Thymus (tissue), 11 donors: ENCODE measurements around the gene TMEM14A. TPM values are rescaled to one million over a fixed set of nuclear protein-coding genes. Genes with fewer than 3 reads are reported as not detected.

Source experiments
- DNase-seq, 9 donors: peaks; one replicate each; pipeline ENCODE4 v3.0.0-alpha.2; 2013; ENCODE audit warnings: low spot score in 9 of 9, low read depth in 6 of 9, missing footprints in 1 of 9
- H3K27ac ChIP-seq, 2 donors: one replicate each; pipeline ENCODE4 v1.5.1; 2013; ENCODE audit warnings: control low read depth in 1 of 2, low read depth in 1 of 2, low read length in 1 of 2, mild to moderate bottlenecking in 1 of 2, moderate library complexity in 1 of 2
- H3K27me3 ChIP-seq, 2 donors: one replicate each; pipeline ENCODE4 v1.5.1; 2013; ENCODE audit warnings: low read length in 1 of 2; ENCODE audit not compliant: control insufficient read depth in 2 of 2, insufficient read depth in 1 of 2
- H3K36me3 ChIP-seq, 2 donors: one replicate each; pipeline ENCODE4 v1.5.1; 2013; ENCODE audit warnings: low read length in 1 of 2, mild to moderate bottlenecking in 1 of 2, moderate library complexity in 1 of 2; ENCODE audit not compliant: control insufficient read depth in 2 of 2, insufficient read depth in 2 of 2
- H3K4me1 ChIP-seq, 2 donors: one replicate each; pipeline ENCODE4 v1.5.1; 2013; ENCODE audit warnings: low read length in 2 of 2; ENCODE audit not compliant: control insufficient read depth in 2 of 2, insufficient read depth in 2 of 2
- H3K4me3 ChIP-seq, 2 donors: one replicate each; pipeline ENCODE4 v1.5.1; 2013; ENCODE audit warnings: low read length in 2 of 2, control low read depth in 1 of 2, mild to moderate bottlenecking in 1 of 2
- H3K9me3 ChIP-seq, 2 donors: one replicate each; pipeline ENCODE4 v1.5.1; 2013; ENCODE audit warnings: low read length in 1 of 2, mild to moderate bottlenecking in 1 of 2; ENCODE audit not compliant: control insufficient read depth in 2 of 2, insufficient read depth in 1 of 2
- WGBS: extraction: QIAGEN DNeasy Blood & Tissue Kit; methylation state at CpG from one replicate; pipeline ENCODE4 v1.1.7; 2013; 5-methylcytosine and 5-hydroxymethylcytosine counted together
- polyA plus RNA-seq: library from polyadenylated mRNA; stranded (reverse); fragments of 200-250 nt; gene quantifications from one replicate; pipeline ENCODE4 v1.2.3, GENCODE V29; 2013
- total RNA-seq: library from RNA; stranded (reverse); fragments of 120-200 nt; gene quantifications from one replicate; pipeline ENCODE4 v1.2.4, GENCODE V29; 2013
- donor health status: healthy.

Gene TMEM14A
- total and polyA plus RNA-seq, 2 donors, result 15.1 to 25.1 TPM

DNA sequence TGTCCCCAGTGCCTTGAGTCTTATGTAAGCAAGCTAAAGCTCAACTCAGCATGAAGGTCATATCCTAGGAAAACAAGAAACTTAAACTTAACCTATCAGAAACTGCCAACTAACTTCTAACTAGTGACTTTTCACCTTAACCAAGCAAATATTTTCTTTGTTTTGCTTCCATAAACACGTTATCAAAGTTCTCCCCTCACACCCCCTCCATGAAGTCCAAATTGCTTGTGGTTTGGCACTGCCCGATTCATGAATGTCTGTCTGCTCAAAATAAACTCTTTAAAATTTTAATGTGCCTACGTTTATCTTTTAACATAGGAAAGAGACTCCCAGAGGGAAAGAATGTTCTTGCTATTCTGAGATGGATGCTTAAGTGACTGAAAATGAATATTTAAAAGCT, 57.5 kb downstream of the TMEM14A start:
- no peaks in the 10 kb centered on the region for H3K36me3 ChIP-seq
- no peaks in the 10 kb centered on the region for H3K27me3 ChIP-seq
- DNase-seq, result no peak
- no peaks in the 10 kb centered on the region for H3K9me3 ChIP-seq
- no peaks in the 10 kb centered on the region for H3K4me1 ChIP-seq
- WGBS, result 94% methylated on average over 3 of the region's 3 CpGs
- no peak overlapping the region for H3K4me3 ChIP-seq
- H3K27ac ChIP-seq, result no peak overlapping the region

DNA sequence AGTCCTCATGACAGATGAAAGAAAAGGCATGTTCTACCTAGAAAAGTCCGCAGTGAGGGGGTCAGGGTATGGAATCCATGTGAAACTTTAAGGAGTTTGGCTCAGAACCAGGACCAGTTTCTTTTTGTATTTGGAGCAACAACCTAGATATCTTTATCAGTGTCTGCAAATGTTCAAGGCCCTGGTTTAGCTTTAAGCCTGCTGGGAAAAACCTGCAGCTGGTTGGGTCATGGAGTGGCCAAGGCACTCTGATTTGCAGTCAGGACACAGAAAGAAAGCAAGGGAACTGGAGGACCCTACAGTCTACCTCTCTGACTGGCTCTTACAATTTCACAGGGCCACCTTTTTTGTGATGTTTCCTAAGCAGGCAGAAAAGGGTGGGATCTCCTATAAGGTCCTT, 58.7 kb downstream of the TMEM14A start:
- 94% methylated on average over 1 of the region's 1 CpG for WGBS
- no peak overlapping the region for H3K27ac ChIP-seq

GRCh38 chr6:52731719-52732118, 60.8 kb downstream of the TMEM14A start:
- WGBS, result 95% methylated on average over 6 of the region's 6 CpGs
- Histone ChIP-seq H3K9me3 (no peaks in the 10 kb centered on the region), H3K27ac (no peak overlapping the region), H3K4me3 (no peak overlapping the region), H3K27me3 (no peaks in the 10 kb centered on the region), H3K36me3 (no peaks in the 10 kb centered on the region), H3K4me1 (no peaks in the 10 kb centered on the region)
- DNase-seq, result no peak

More for the DNA sequence above, 58.7 kb downstream of the TMEM14A start:
- H3K9me3 ChIP-seq, result no peaks in the 10 kb centered on the region
- H3K4me1 ChIP-seq, result no peaks in the 10 kb centered on the region
- no peak for DNase-seq
- H3K36me3 ChIP-seq, result no peaks in the 10 kb centered on the region
- H3K4me3 ChIP-seq, result no peak overlapping the region
- H3K27me3 ChIP-seq, result no peaks in the 10 kb centered on the region

- Histone ChIP-seq H3K4me3 (no peak overlapping the region), H3K36me3 (no peaks in the 10 kb centered on the region), H3K9me3 (no peaks in the 10 kb centered on the region), H3K4me1 (no peaks in the 10 kb centered on the region), H3K27ac (no peak overlapping the region), H3K27me3 (no peaks in the 10 kb centered on the region)
- DNase-seq, result no peak
- 96% methylated on average over 1 of the region's 1 CpG for WGBS
Observed at GRCh38 chr6:52733172-52733571, 62.3 kb downstream of the TMEM14A start.

GRCh38 chr6:52734072-52734471, 63.2 kb downstream of the TMEM14A start:
- 97% methylated on average over 3 of the region's 3 CpGs for WGBS
- DNase-seq, result no peak

DNA sequence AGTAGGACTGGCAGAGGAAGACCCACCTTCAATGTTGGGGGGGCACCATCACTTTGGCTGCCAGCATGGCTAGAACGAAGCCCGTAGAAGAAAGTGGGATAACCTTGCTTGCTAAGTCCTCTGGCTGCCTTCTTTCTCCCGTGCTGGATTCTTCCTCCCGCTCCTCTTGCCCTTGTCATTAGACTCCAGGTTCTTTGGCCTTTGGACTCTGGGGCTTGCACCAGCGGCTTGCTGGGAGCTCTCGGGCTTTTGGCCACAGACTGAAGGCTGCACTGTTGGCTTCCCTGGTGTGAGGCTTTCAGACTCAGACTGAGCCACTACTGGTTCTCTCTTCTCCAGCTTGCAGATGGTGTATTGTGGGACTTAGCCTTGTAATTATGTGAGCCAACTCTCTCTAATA, 64.2 kb downstream of the TMEM14A start:
- Histone ChIP-seq H3K36me3 (no peaks in the 10 kb centered on the region), H3K27ac (no peak overlapping the region), H3K4me1 (no peaks in the 10 kb centered on the region), H3K4me3 (no peak overlapping the region), H3K27me3 (no peaks in the 10 kb centered on the region), H3K9me3 (no peaks in the 10 kb centered on the region)
- WGBS, result 98% methylated on average over 6 of the region's 6 CpGs
- no peak for DNase-seq

More at GRCh38 chr6:52734072-52734471, 63.2 kb downstream of the TMEM14A start:
- Histone ChIP-seq H3K36me3 (no peaks in the 10 kb centered on the region), H3K4me1 (no peaks in the 10 kb centered on the region), H3K27me3 (no peaks in the 10 kb centered on the region), H3K27ac (no peak overlapping the region), H3K9me3 (no peaks in the 10 kb centered on the region), H3K4me3 (no peak overlapping the region)

- DNase-seq, result no peak
Observed at GRCh38 chr6:52736145-52736544, 65.2 kb downstream of the TMEM14A start.

More at GRCh38 chr6:52736145-52736544, 65.2 kb downstream of the TMEM14A start:
- H3K4me3 ChIP-seq, result no peak overlapping the region
- H3K27ac ChIP-seq, result no peak overlapping the region
- H3K27me3 ChIP-seq, result no peaks in the 10 kb centered on the region
- WGBS, result 94% methylated on average over 1 of the region's 1 CpG
- no peaks in the 10 kb centered on the region for H3K9me3 ChIP-seq
- H3K36me3 ChIP-seq, result no peaks in the 10 kb centered on the region
- no peaks in the 10 kb centered on the region for H3K4me1 ChIP-seq

Other genes starting within 250 kb of the TMEM14A start
- gene TRAM2, start 94.1 kb upstream of the TMEM14A start, total RNA-seq, result 3.4 TPM
- 3.1 TPM for gene TRAM2, start 94.1 kb upstream of the TMEM14A start, polyA plus RNA-seq
- gene GSTA2, start 92.4 kb downstream of the TMEM14A start, total RNA-seq, result 0.14 TPM
- gene GSTA2, start 92.4 kb downstream of the TMEM14A start, polyA plus RNA-seq, result 0.68 TPM
- 0.66 TPM for gene GSTA1, start 132.7 kb downstream of the TMEM14A start, total RNA-seq
- gene GSTA1, start 132.7 kb downstream of the TMEM14A start, polyA plus RNA-seq, result 1.8 TPM
- not detected for gene GSTA5, start 169.7 kb downstream of the TMEM14A start, total RNA-seq
- not detected for gene GSTA5, start 169.7 kb downstream of the TMEM14A start, polyA plus RNA-seq
- gene GSTA3, start 238.6 kb downstream of the TMEM14A start, total RNA-seq, result not detected
- gene GSTA3, start 238.6 kb downstream of the TMEM14A start, polyA plus RNA-seq, result not detected